ENCODE data around the gene ZFAND3. TPM values are rescaled to one million over a fixed set of nuclear protein-coding genes. Genes with fewer than 3 reads are reported as not detected.
"Not testable (repeated sequence)": the region's sequence is repeated elsewhere in the genome, so short reads cannot be mapped to it uniquely, and the experiment has no call there.

The ZFAND3 gene
- total RNA-seq, 1 experiment from 2014 or later, result 47.2 TPM

DNA sequence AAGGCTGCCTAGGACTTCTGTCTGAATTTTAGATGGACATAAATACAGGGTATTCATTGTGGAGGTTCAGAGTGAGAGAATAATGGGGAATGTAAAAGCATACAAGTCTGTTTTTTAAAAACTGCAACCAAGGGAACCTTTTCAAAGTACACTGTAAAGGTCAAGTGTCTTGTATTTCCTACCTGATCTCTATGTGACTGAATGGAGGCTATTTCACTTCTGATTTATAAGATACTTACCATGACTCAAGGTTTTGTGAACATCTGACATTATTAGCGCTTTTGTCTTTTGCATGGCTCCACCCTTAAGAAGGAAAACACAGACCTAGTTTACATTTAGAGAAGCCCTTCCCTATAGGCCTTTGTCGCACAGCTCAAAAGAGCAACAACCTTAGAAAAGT, 126.5 kb downstream of the ZFAND3 start (continued):
- TF ChIP-seq, protein P1, sequence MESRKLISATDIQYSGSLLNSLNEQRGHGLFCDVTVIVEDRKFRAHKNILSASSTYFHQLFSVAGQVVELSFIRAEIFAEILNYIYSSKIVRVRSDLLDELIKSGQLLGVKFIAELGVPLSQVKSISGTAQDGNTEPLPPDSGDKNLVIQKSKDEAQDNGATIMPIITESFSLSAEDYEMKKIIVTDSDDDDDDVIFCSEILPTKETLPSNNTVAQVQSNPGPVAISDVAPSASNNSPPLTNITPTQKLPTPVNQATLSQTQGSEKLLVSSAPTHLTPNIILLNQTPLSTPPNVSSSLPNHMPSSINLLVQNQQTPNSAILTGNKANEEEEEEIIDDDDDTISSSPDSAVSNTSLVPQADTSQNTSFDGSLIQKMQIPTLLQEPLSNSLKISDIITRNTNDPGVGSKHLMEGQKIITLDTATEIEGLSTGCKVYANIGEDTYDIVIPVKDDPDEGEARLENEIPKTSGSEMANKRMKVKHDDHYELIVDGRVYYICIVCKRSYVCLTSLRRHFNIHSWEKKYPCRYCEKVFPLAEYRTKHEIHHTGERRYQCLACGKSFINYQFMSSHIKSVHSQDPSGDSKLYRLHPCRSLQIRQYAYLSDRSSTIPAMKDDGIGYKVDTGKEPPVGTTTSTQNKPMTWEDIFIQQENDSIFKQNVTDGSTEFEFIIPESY (IDR thresholded peaks at IDR 0.05; ENCODE audit: extremely low read depth, insufficient replicate concordance, low read length), result no peak

DNA sequence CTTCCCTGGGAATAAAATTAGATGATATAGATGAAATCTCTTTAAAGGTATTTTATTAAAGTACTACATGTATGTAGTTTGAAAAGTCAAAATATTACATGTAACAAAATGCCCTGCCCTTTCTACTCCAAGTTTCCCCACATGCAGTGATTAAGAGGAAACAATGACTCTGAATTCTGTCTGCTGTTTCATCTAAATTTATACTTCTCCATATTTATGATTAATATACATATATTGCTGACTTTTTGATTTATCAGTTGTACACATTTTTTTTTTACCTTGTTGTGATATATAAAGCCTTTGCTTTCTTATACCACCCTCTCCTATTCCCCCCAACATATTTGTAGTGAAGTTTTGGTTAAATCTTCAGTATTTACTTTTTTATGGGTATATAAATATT, 127.9 kb downstream of the ZFAND3 start:
- ATAC-seq (no peak), DNase-seq (ENCODE audit: low read depth, low spot score) (no peak)
- Histone ChIP-seq H3K9me2 (ENCODE audit: insufficient read depth) (no peaks in the 10 kb centered on the region), H2AFZ (ENCODE audit: low read depth, low read length, poor library complexity, severe bottlenecking) (no peak overlapping the region), H3K9me3 (ENCODE audit: control insufficient read depth in 1 of 2, insufficient read depth in 1 of 2, low read depth in 1 of 2, low read length in 2 of 2) (no peaks in the 10 kb centered on the region), H4K20me1 (ENCODE audit: insufficient read depth) (no peaks in the 10 kb centered on the region; the same call in 1 of the 2 replicates), H3K4me3 (replicated peaks in 1 of 2; ENCODE audit: low read depth in 1 of 2, low read length in 2 of 2) (no peak overlapping the region), H3K4me1 (ENCODE audit: control insufficient read depth in 1 of 2, insufficient read depth in 2 of 2, low read length in 2 of 2) (no peaks in the 10 kb centered on the region), H3K27me3 (ENCODE audit: insufficient read depth, low read length) (no peaks in the 10 kb centered on the region), H3K36me3 (ENCODE audit: control insufficient read depth in 1 of 2, insufficient read depth in 2 of 2, low read length in 2 of 2) (no peaks in the 10 kb centered on the region), H3K27ac (ENCODE audit: low read depth, low read length) (no peak overlapping the region), H3K79me2 (ENCODE audit: insufficient read depth, low read length) (peaks cover 61% of the 10 kb centered on the region), H3K9ac (ENCODE audit: low read length) (no peak overlapping the region), H3K4me2 (ENCODE audit: low read length) (no peak overlapping the region)
- TF ChIP-seq, protein P2, sequence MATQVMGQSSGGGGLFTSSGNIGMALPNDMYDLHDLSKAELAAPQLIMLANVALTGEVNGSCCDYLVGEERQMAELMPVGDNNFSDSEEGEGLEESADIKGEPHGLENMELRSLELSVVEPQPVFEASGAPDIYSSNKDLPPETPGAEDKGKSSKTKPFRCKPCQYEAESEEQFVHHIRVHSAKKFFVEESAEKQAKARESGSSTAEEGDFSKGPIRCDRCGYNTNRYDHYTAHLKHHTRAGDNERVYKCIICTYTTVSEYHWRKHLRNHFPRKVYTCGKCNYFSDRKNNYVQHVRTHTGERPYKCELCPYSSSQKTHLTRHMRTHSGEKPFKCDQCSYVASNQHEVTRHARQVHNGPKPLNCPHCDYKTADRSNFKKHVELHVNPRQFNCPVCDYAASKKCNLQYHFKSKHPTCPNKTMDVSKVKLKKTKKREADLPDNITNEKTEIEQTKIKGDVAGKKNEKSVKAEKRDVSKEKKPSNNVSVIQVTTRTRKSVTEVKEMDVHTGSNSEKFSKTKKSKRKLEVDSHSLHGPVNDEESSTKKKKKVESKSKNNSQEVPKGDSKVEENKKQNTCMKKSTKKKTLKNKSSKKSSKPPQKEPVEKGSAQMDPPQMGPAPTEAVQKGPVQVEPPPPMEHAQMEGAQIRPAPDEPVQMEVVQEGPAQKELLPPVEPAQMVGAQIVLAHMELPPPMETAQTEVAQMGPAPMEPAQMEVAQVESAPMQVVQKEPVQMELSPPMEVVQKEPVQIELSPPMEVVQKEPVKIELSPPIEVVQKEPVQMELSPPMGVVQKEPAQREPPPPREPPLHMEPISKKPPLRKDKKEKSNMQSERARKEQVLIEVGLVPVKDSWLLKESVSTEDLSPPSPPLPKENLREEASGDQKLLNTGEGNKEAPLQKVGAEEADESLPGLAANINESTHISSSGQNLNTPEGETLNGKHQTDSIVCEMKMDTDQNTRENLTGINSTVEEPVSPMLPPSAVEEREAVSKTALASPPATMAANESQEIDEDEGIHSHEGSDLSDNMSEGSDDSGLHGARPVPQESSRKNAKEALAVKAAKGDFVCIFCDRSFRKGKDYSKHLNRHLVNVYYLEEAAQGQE (IDR thresholded peaks at IDR 0.05; ENCODE audit: low read depth), result no peak
- TF ChIP-seq POLR2A (IDR thresholded peaks at IDR 0.05; ENCODE audit: borderline replicate concordance, extremely low read depth, insufficient read depth, insufficient read length), result no peak
- intact Hi-C loops (cut with micrococcal nuclease), result no loop called here
- ChIA-PET RAD21 (ENCODE audit: low non-redundant PET in 1 of 2, low total read pairs in 2 of 2, uncharacterized antibody in 2 of 2, unreplicated experiment in 2 of 2) (no interaction called here), CTCF (no interaction called here), POLR2A (no interaction called here)
- no TSS peak for BruUV-seq (replicated peaks)

DNA sequence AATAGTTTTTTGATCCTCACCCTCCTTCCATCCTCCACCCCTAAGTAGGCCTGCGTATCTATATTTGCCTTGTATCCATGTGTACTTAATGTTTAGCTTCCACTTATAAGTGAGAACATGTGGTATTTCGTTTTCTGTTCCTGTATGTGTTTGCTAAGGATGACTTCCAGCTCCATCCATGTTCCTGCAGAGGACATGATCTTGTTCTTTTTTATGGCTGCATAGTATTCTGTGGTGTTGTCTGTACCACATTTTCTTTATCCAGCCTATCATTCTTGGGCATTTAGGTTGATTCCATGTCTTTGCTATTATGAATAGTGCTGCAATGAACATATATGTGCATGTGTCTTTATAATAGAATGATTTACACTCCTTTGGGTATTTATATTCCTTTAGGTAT, 129.1 kb downstream of the ZFAND3 start:
- H3K9ac ChIP-seq (ENCODE audit: low read length); RAD21 ChIA-PET (ENCODE audit: low non-redundant PET in 1 of 2, low total read pairs in 2 of 2, uncharacterized antibody in 2 of 2, unreplicated experiment in 2 of 2); H4K20me1 ChIP-seq (ENCODE audit: insufficient read depth); BruUV-seq (replicated peaks); intact Hi-C loops (cut with micrococcal nuclease); H3K27ac ChIP-seq (ENCODE audit: low read depth, low read length); DNase-seq (ENCODE audit: low read depth, low spot score); CTCF ChIA-PET; H3K36me3 ChIP-seq (ENCODE audit: control insufficient read depth in 1 of 2, insufficient read depth in 2 of 2, low read length in 2 of 2); H3K27me3 ChIP-seq (ENCODE audit: insufficient read depth, low read length); H3K4me3 ChIP-seq (replicated peaks in 1 of 2; ENCODE audit: low read depth in 1 of 2, low read length in 2 of 2); ATAC-seq; H3K4me1 ChIP-seq (ENCODE audit: control insufficient read depth in 1 of 2, insufficient read depth in 2 of 2, low read length in 2 of 2); H3K9me2 ChIP-seq (ENCODE audit: insufficient read depth); H2AFZ ChIP-seq (ENCODE audit: low read depth, low read length, poor library complexity, severe bottlenecking); H3K4me2 ChIP-seq (ENCODE audit: low read length); H3K9me3 ChIP-seq (ENCODE audit: control insufficient read depth in 1 of 2, insufficient read depth in 1 of 2, low read depth in 1 of 2, low read length in 2 of 2): not testable (repeated sequence)
- peaks cover 69% of the 10 kb centered on the region for H3K79me2 ChIP-seq (ENCODE audit: insufficient read depth, low read length)
- POLR2A ChIA-PET, result interaction anchor here (0.6 kb wide), 1 partner anchor 174 kb away, joined by 3 read pairs; no protein-coding TSS in a partner anchor
